ENCODE data around the gene SPR.

DNA sequence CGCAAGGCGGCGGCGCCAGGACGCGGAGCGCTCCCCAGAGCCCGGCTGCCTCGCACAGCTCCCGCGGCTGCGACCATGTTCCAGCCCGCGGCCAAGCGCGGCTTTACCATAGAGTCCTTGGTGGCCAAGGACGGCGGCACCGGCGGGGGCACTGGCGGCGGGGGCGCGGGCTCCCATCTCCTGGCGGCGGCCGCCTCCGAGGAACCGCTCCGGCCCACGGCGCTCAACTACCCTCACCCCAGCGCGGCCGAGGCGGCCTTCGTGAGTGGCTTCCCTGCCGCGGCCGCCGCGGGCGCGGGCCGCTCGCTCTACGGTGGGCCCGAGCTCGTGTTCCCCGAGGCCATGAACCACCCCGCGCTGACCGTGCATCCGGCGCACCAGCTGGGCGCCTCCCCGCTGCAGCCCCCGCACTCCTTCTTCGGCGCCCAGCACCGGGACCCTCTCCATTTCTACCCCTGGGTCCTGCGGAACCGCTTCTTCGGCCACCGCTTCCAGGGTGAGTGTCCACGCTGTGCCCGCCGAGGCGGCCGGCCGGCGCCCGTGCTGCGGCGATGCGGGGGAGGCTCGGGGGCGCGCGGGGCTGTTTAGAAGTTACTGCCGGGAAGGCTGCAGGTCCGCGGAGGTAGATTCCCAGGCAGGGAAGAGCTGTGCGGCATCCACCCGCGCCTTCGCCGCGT, 30.8 kb downstream of the SPR start:
- TF ChIP-seq GATA1 (IDR thresholded peaks at IDR 0.05; ENCODE audit: low read depth, low read length) (no peak), POLR2A (IDR thresholded peaks at IDR 0.05; ENCODE audit: low read length) (no peak)

Measured in erythroblast (primary cell).